ENCODE measurements around the gene ROBO2. TPM values are rescaled to one million over a fixed set of nuclear protein-coding genes. Genes with fewer than 3 reads are reported as not detected.

The ROBO2 gene
- polyA plus RNA-seq, 1 donor from 2014 or later: 55.5 TPM

- no peak overlapping the region for H3K9ac ChIP-seq (ENCODE audit: low read length)
- no peaks in the 10 kb centered on the region for H3K36me3 ChIP-seq (ENCODE audit: insufficient read depth, low read length)
- H3K9me2 ChIP-seq (ENCODE audit: insufficient read depth, low read length): no peaks in the 10 kb centered on the region
- H3K79me2 ChIP-seq (replicated peaks; ENCODE audit: insufficient read depth, low read length): no peaks in the 10 kb centered on the region
- peaks cover 2% of the 10 kb centered on the region for H3F3A ChIP-seq (ENCODE audit: insufficient read depth, low read length, poor library complexity, severe bottlenecking)
- no peak for TF ChIP-seq RAD21 (conservative IDR thresholded peaks at IDR 0.05)
- TF ChIP-seq, protein P1, sequence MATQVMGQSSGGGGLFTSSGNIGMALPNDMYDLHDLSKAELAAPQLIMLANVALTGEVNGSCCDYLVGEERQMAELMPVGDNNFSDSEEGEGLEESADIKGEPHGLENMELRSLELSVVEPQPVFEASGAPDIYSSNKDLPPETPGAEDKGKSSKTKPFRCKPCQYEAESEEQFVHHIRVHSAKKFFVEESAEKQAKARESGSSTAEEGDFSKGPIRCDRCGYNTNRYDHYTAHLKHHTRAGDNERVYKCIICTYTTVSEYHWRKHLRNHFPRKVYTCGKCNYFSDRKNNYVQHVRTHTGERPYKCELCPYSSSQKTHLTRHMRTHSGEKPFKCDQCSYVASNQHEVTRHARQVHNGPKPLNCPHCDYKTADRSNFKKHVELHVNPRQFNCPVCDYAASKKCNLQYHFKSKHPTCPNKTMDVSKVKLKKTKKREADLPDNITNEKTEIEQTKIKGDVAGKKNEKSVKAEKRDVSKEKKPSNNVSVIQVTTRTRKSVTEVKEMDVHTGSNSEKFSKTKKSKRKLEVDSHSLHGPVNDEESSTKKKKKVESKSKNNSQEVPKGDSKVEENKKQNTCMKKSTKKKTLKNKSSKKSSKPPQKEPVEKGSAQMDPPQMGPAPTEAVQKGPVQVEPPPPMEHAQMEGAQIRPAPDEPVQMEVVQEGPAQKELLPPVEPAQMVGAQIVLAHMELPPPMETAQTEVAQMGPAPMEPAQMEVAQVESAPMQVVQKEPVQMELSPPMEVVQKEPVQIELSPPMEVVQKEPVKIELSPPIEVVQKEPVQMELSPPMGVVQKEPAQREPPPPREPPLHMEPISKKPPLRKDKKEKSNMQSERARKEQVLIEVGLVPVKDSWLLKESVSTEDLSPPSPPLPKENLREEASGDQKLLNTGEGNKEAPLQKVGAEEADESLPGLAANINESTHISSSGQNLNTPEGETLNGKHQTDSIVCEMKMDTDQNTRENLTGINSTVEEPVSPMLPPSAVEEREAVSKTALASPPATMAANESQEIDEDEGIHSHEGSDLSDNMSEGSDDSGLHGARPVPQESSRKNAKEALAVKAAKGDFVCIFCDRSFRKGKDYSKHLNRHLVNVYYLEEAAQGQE (IDR thresholded peaks at IDR 0.05; ENCODE audit: borderline replicate concordance): no peak
- no peak for TF ChIP-seq EP300 (conservative IDR thresholded peaks at IDR 0.05; ENCODE audit: poor library complexity, severe bottlenecking)
- no peaks in the 10 kb centered on the region for H4K20me1 ChIP-seq (ENCODE audit: insufficient read depth)
- no peaks in the 10 kb centered on the region for H3K9me3 ChIP-seq (ENCODE audit: low read length)
- H2AFZ ChIP-seq (ENCODE audit: low read depth, low read length): no peak overlapping the region
- H3K4me2 ChIP-seq (ENCODE audit: low read length): no peak overlapping the region
- no peak overlapping the region for H3K27ac ChIP-seq (ENCODE audit: low read length)
- H3K27me3 ChIP-seq (ENCODE audit: insufficient read depth, low read depth, low read length): no peaks in the 10 kb centered on the region
- H3K4me3 ChIP-seq (ENCODE audit: low read length): no peak overlapping the region
Observed at GRCh38 chr3:77345009-77345408, 305.1 kb downstream of the ROBO2 start.

- H3K9me2 ChIP-seq (ENCODE audit: insufficient read depth, low read length): no peaks in the 10 kb centered on the region
- no peak overlapping the region for H3K4me2 ChIP-seq (ENCODE audit: low read length)
- H3K79me2 ChIP-seq (replicated peaks; ENCODE audit: insufficient read depth, low read length): no peaks in the 10 kb centered on the region
- no peaks in the 10 kb centered on the region for H4K20me1 ChIP-seq (ENCODE audit: insufficient read depth)
- H2AFZ ChIP-seq (ENCODE audit: low read depth, low read length): no peak overlapping the region
- H3K36me3 ChIP-seq (ENCODE audit: insufficient read depth, low read length): no peaks in the 10 kb centered on the region
- H3K4me3 ChIP-seq (ENCODE audit: low read length): no peak overlapping the region
- no peak overlapping the region for H3K27ac ChIP-seq (ENCODE audit: low read length)
- TF ChIP-seq, protein P2, sequence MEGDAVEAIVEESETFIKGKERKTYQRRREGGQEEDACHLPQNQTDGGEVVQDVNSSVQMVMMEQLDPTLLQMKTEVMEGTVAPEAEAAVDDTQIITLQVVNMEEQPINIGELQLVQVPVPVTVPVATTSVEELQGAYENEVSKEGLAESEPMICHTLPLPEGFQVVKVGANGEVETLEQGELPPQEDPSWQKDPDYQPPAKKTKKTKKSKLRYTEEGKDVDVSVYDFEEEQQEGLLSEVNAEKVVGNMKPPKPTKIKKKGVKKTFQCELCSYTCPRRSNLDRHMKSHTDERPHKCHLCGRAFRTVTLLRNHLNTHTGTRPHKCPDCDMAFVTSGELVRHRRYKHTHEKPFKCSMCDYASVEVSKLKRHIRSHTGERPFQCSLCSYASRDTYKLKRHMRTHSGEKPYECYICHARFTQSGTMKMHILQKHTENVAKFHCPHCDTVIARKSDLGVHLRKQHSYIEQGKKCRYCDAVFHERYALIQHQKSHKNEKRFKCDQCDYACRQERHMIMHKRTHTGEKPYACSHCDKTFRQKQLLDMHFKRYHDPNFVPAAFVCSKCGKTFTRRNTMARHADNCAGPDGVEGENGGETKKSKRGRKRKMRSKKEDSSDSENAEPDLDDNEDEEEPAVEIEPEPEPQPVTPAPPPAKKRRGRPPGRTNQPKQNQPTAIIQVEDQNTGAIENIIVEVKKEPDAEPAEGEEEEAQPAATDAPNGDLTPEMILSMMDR (IDR thresholded peaks at IDR 0.05; ENCODE audit: poor library complexity, severe bottlenecking): peak; percentile 50
- TF ChIP-seq EP300 (conservative IDR thresholded peaks at IDR 0.05; ENCODE audit: poor library complexity, severe bottlenecking) (no peak), POLR2AphosphoS5 (IDR thresholded peaks at IDR 0.05) (no peak), SMC3 (conservative IDR thresholded peaks at IDR 0.05; ENCODE audit: poor library complexity) (peak; percentile 53), TAF1 (IDR thresholded peaks at IDR 0.05; ENCODE audit: low read depth) (no peak), RAD21 (conservative IDR thresholded peaks at IDR 0.05) (peak; percentile 60)
- TF ChIP-seq, protein P1 (IDR thresholded peaks at IDR 0.05; ENCODE audit: borderline replicate concordance): no peak
- no peaks in the 10 kb centered on the region for H3K9me3 ChIP-seq (ENCODE audit: low read length)
- H3F3A ChIP-seq (ENCODE audit: insufficient read depth, low read length, poor library complexity, severe bottlenecking): no peaks in the 10 kb centered on the region
- H3K9ac ChIP-seq (ENCODE audit: low read length): no peak overlapping the region
- no peaks in the 10 kb centered on the region for H3K27me3 ChIP-seq (ENCODE audit: insufficient read depth, low read depth, low read length)
Observed at GRCh38 chr3:77348244-77348855, 308.5 kb downstream of the ROBO2 start.
